K562 (cell line): ENCODE data around the gene MRTFB. TPM values are rescaled to one million over a fixed set of nuclear protein-coding genes. Genes with fewer than 3 reads are reported as not detected.

Experiments
- BRD4 ChIP-seq: fragments of 200-600 bp; sonication (generic); IDR thresholded peaks from 2 replicates; pipeline ENCODE4 v1.6.1; 2017; ENCODE audit warnings: inconsistent platforms
- CCAR2 ChIP-seq: fragments of 200-400 bp; formaldehyde crosslinking; IDR thresholded peaks from 2 replicates; pipeline ENCODE4 v1.6.1; 2017; ENCODE audit warnings: mild to moderate bottlenecking, low read depth, low read length
- DEAF1 ChIP-seq: fragments of 450-650 bp; formaldehyde crosslinking; IDR thresholded peaks from 2 replicates; pipeline ENCODE4 v1.4.0; 2020; ENCODE audit warnings: mild to moderate bottlenecking, moderate library complexity
- EGR1 ChIP-seq: fragments of 450-650 bp; conservative IDR thresholded peaks from 2 replicates; pipeline ENCODE4 v1.6.1; 2017; ENCODE audit warnings: mild to moderate bottlenecking
- FOS ChIP-seq: IDR thresholded peaks from 3 replicates; pipeline ENCODE4 v1.6.1; 2011; ENCODE audit not compliant: insufficient read length; ENCODE audit errors: extremely low read depth
- FUS ChIP-seq: fragments of 200-400 bp; formaldehyde crosslinking; optimal IDR thresholded peaks from 2 replicates; pipeline ENCODE3; 2017; ENCODE audit warnings: low read depth, low read length
- MYBL2 ChIP-seq, 2 experiments: fragments of 450-650 bp in 1 of 2; sonication (generic) in 1 of 2; formaldehyde crosslinking in 1 of 2; IDR thresholded peaks; 2 replicates each; pipeline versions ENCODE4 v1.6.1 to v1.8.1; 2017 to 2022; ENCODE audit warnings: borderline replicate concordance in 1 of 2, inconsistent platforms in 1 of 2, low read depth in 1 of 2, mild to moderate bottlenecking in 1 of 2, missing genetic modification reagents in 1 of 2, moderate library complexity in 1 of 2
- NCOR1 ChIP-seq: fragments of 450-650 bp; IDR thresholded peaks from 2 replicates; pipeline ENCODE4 v1.6.1; 2016; ENCODE audit warnings: mild to moderate bottlenecking, moderate library complexity
- NFATC3 ChIP-seq: fragments of 450-650 bp; IDR thresholded peaks from 2 replicates; pipeline ENCODE4 v1.6.1; 2017; ENCODE audit warnings: mild to moderate bottlenecking
- NR2C2 ChIP-seq, 2 experiments: fragments of 200-800 bp in 1 of 2; sonication (Bioruptor generic) in 1 of 2; sonication (generic) in 1 of 2; formaldehyde crosslinking in 1 of 2; IDR thresholded peaks; 2 replicates each; pipeline versions ENCODE4 v1.6.1 to v1.8.0; 2016 to 2022; ENCODE audit warnings: mild to moderate bottlenecking in 1 of 2, missing compliant biosample characterization in 1 of 2, missing genetic modification characterization in 1 of 2, missing genetic modification reagents in 1 of 2
- PRMT5 ChIP-seq: sonication (generic); formaldehyde crosslinking; IDR thresholded peaks from 2 replicates; pipeline ENCODE4 v1.5.0; 2020; ENCODE audit warnings: missing genetic modification reagents
- RBM14 ChIP-seq: fragments of 200-400 bp; formaldehyde crosslinking; IDR thresholded peaks from 2 replicates; pipeline ENCODE4 v1.6.1; 2018; ENCODE audit warnings: low read depth, mild to moderate bottlenecking, low read length, moderate library complexity, borderline replicate concordance; ENCODE audit not compliant: insufficient read depth
- SNIP1 ChIP-seq: fragments of 450-650 bp; IDR thresholded peaks from 2 replicates; pipeline ENCODE4 v1.7.1; 2017; ENCODE audit warnings: low read depth, mild to moderate bottlenecking
- SRSF7 ChIP-seq: fragments of 200-400 bp; formaldehyde crosslinking; optimal IDR thresholded peaks from 2 replicates; pipeline ENCODE3; 2017; ENCODE audit warnings: mild to moderate bottlenecking, low read depth, low read length
- TAF1 ChIP-seq: IDR thresholded peaks from 2 replicates; pipeline ENCODE4 v1.6.1; 2011; ENCODE audit warnings: mild to moderate bottlenecking, low read length, moderate library complexity; ENCODE audit not compliant: insufficient read depth, control insufficient read depth, severe bottlenecking; ENCODE audit errors: extremely low read depth
- TCF15 ChIP-seq: fragments of 250-450 bp; sonication (Bioruptor Pico); IDR thresholded peaks from 2 replicates; pipeline ENCODE4 v1.8.0; 2022; ENCODE audit warnings: moderate library complexity, mild to moderate bottlenecking, inconsistent platforms
- THAP7 ChIP-seq: fragments of 250-450 bp; sonication (Bioruptor Pico); IDR thresholded peaks from 2 replicates; pipeline ENCODE4 v1.5.0; 2021
- THRAP3 ChIP-seq: fragments of 450-650 bp; IDR thresholded peaks from 2 replicates; pipeline ENCODE4 v1.6.1; 2016; ENCODE audit warnings: mild to moderate bottlenecking, inconsistent platforms, borderline replicate concordance
- YBX1 ChIP-seq: fragments of 450-650 bp; IDR thresholded peaks from 2 replicates; pipeline ENCODE4 v1.7.1; 2016; ENCODE audit warnings: mild to moderate bottlenecking
- ZBTB43 ChIP-seq: sonication (generic); formaldehyde crosslinking; IDR thresholded peaks from 2 replicates; pipeline ENCODE4 v1.8.0; 2023; ENCODE audit warnings: mild to moderate bottlenecking, missing genetic modification reagents
- ZNF146 ChIP-seq: IDR thresholded peaks from one replicate; pipeline ENCODE4 v1.6.1; 2018; ENCODE audit warnings: missing compliant biosample characterization; ENCODE audit not compliant: unreplicated experiment
- ZNF197 ChIP-seq: fragments of 200-800 bp; sonication (Bioruptor generic); IDR thresholded peaks from 2 replicates; pipeline ENCODE4 v1.6.1; 2016; ENCODE audit warnings: low read depth, missing genetic modification characterization, missing compliant biosample characterization
- ZNF507 ChIP-seq: conservative IDR thresholded peaks from 2 replicates; pipeline ENCODE4 v1.6.1; 2017; ENCODE audit warnings: missing genetic modification characterization, missing compliant biosample characterization
- polyA plus RNA-seq, 8 experiments: library from polyadenylated mRNA; depleted of rRNA in 4 of 8; stranded (reverse) in 5 of 8; unstranded in 3 of 8; fragments of >200 nt; fragmentation: Nextera tagmentation in 2 of 8; fragmentation: Illumina TruSeq in 1 of 8; extraction: Ambion mirVana in 2 of 8; extraction: Trizol in 1 of 8; gene quantifications; 2 replicates each; pipeline versions ENCODE4 v1.2.1 to v1.2.3, GENCODE V29; 2011 to 2014; ENCODE audit warnings: inconsistent platforms in 1 of 8, missing spikeins in 1 of 8
- total RNA-seq, 7 experiments: library from RNA; depleted of rRNA in 6 of 7; stranded (reverse); fragments of >200 nt in 6 of 7; fragmentation: Illumina TruSeq in 2 of 7; extraction: Trizol in 2 of 7; gene quantifications; 2 replicates each; pipeline versions ENCODE4 v1.2.1 to v1.2.3, GENCODE V29; 2011 to 2021; ENCODE audit warnings: low replicate concordance in 1 of 7

MRTFB gene
- total and polyA plus RNA-seq, 9 of the 15 experiments (the other 6 are each of a cell fraction or from before 2014, with no cell fraction given): 2.2 to 12.7 (median 7.0) TPM

- TF ChIP-seq THRAP3 (no peak), RBM14 (no peak), NR2C2 (CRISPR knock-in tag; IDR thresholded peaks at IDR 0.05) (peak; percentile 68), NR2C2 (tag; IDR thresholded peaks at IDR 0.05) (no peak), SRSF7 (no peak), NCOR1 (no peak), ZNF146 (CRISPR knock-in tag) (no peak), EGR1 (0 out of 2 replicates have a peak, but pooled peaks have one; percentile 0), DEAF1 (CRISPR knock-in tag) (no peak), FUS (no peak), YBX1 (no peak), TAF1 (no peak), THAP7 (no peak), BRD4 (peak; percentile 58; the same call in 1 of the 2 replicates), ZNF197 (no peak), ZNF507 (tag) (no peak), FOS (no peak), TCF15 (CRISPR knock-in tag) (no peak), CCAR2 (no peak), NFATC3 (no peak), MYBL2 (IDR thresholded peaks at IDR 0.05; ENCODE audit: low read depth) (no peak), MYBL2 (CRISPR knock-in tag; IDR thresholded peaks at IDR 0.05; ENCODE audit: borderline replicate concordance) (no peak), PRMT5 (CRISPR knock-in tag) (no peak; the same call in 1 of the 2 replicates), SNIP1 (no peak), ZBTB43 (CRISPR knock-in tag) (no peak)
These were observed 214.6 kb downstream of the MRTFB start (continued) for GRCh38 chr16:14285513-14286367.
